GM12865 (cell line): ENCODE data around the gene WBP1L.

Experiments
- DNase-seq: peaks from one replicate; pipeline ENCODE4 v3.0.0; 2010; ENCODE audit warnings: low read depth
- H3K4me3 ChIP-seq: 2 replicates; pipeline ENCODE4 v1.5.1; 2011; ENCODE audit warnings: mild to moderate bottlenecking, low read depth, low read length, control low read depth
- TF ChIP-seq, protein P1 (sequence below): IDR thresholded peaks from 2 replicates; pipeline ENCODE4 v1.5.1; 2011; ENCODE audit warnings: low read length, control low read depth, low read depth, inconsistent platforms; ENCODE audit not compliant: insufficient read depth; ENCODE audit errors: missing control alignments

Gene WBP1L

DNA sequence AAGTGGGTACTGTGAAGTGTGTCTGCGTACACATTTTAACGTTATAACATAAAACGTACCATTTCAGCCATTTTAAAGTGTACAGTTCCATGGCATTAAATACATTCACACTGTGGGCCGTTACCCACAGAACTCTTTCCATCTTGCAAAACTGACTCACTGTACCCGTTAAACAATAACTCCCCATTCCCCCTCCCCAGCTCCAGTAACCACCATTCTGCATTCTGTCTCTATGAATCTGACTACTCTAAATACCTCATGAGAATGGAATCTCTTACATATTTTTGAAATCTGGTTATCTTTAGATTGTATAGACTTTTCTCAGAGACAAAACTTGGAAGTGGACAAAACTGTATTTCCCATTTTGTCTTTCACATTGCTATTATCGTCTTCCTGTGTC lies 38.8 kb upstream of the WBP1L start:
- TF ChIP-seq, protein P1, sequence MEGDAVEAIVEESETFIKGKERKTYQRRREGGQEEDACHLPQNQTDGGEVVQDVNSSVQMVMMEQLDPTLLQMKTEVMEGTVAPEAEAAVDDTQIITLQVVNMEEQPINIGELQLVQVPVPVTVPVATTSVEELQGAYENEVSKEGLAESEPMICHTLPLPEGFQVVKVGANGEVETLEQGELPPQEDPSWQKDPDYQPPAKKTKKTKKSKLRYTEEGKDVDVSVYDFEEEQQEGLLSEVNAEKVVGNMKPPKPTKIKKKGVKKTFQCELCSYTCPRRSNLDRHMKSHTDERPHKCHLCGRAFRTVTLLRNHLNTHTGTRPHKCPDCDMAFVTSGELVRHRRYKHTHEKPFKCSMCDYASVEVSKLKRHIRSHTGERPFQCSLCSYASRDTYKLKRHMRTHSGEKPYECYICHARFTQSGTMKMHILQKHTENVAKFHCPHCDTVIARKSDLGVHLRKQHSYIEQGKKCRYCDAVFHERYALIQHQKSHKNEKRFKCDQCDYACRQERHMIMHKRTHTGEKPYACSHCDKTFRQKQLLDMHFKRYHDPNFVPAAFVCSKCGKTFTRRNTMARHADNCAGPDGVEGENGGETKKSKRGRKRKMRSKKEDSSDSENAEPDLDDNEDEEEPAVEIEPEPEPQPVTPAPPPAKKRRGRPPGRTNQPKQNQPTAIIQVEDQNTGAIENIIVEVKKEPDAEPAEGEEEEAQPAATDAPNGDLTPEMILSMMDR, result no peak
- no peak overlapping the region for H3K4me3 ChIP-seq
- no peak for DNase-seq

DNA sequence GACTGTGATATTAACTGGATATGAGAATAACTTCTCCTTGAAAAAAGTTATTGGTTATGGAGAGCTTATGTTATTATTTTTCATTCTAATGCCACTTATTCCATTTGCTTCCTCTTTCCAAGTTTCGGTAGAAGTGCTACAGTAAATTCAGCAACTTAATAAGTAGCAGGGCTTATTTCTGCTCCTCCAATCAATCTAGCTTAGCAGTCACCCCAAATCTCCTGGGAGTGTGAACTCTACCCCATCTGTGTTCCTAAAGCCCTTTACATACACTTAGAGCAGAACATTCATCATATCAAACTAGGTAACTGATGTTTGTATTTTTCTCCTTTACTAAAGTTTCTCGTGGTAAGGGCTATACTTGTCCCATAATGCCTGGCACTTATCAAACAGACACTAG lies 38.2 kb upstream of the WBP1L start:
- no peak overlapping the region for H3K4me3 ChIP-seq
- TF ChIP-seq, protein P1, result no peak
- DNase-seq, result no peak

DNA sequence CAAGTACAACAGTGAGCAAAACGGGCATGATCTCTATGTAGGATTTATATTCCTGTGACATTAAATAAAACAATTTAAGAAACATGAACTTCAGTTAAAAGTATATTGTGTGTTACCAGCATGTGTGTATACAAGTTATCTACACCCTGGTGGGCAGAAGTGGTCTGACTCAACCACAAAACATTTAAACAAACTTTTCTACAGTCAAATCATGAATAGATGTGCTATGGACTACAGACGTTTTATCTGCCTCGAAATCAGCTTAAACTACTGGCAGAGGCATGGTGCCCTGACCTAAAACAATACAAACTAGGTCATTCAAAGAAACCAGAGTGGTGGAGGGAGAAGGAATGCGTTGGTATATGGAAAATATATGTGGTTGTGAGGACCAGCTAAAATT lies 33.1 kb upstream of the WBP1L start:
- DNase-seq, result peak; percentile 50
- peak overlapping the region; percentile 0; the same call in 1 of the 2 replicates for H3K4me3 ChIP-seq

DNA sequence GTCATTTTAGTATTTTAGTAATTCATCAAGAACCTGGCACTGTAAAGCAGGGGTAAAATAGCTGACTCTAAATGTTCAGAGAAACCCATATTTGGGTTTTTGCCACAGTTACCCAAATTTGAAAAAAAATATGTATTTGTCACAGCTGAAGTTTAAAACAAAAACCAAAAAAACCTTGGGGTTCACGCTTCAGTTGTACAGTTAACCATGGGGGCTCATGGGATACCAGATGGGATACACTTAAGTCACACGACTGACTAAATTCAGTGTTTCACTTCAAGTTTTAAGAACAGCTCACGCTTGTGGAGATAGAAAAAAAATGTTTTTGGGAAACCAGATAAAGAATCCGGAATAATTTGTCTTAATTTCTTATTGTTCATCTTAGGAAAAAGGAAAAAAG lies 31.7 kb upstream of the WBP1L start:
- TF ChIP-seq, protein P1, result no peak
- H3K4me3 ChIP-seq, result peak overlapping the region; percentile 86

More for the DNA sequence above, 33.1 kb upstream of the WBP1L start:
- TF ChIP-seq, protein P1, result no peak

DNA sequence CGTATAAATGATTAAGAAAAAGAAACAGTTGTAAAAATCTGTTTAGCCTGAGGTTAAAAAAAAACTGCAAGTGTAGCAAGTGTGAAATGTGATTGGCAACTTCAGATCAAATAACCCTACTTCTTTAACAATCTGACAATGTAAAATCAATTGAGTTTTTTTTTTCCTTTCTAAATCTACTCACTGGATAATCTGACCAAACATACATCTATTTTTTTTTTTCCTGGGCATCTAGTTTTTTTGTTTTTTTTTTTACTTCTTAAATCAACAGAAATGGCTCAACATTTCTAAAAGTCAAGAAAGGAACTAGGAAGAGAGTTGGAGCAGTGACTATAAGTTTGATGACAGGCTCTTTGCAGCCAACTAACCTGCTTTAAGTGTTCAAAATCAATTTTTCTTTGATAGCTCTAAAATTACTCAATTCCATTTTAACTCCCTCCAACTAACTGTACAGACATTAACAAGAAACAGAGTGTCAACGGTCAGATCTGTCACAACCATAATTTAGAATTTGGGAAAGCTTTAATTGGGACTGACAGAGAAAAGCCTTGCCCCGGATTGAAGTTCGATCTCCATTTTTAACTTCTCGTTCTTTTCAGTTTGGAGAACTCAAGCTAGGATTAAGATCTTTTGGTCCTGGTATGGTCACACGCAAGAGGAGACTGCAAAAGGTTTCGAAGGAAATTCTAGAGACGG lies 30.8 kb upstream of the WBP1L start:
- DNase-seq, result no peak
- TF ChIP-seq, protein P1, result no peak
- H3K4me3 ChIP-seq, result peak overlapping the region; percentile 86

More for the DNA sequence above, 31.7 kb upstream of the WBP1L start:
- DNase-seq, result peak; percentile 75

DNA sequence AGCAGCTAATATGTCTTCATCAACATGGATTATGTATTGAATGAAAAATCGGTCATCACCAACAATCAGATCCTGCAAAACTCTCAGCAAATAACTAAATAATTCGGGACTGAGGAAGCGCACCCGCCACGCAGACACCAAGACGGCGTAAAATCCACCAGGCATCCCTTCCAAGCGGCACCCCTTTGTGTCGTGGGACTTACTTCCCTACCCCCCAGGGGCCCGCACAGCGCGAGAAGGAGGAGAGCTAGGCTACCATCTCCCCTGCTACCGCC lies 30.3 kb upstream of the WBP1L start:
- peak overlapping the region; percentile 86 for H3K4me3 ChIP-seq
- DNase-seq, result no peak

More for the DNA sequence above, 30.3 kb upstream of the WBP1L start:
- TF ChIP-seq, protein P1, result no peak
